Breast epithelium (tissue), 3 donors: ENCODE results near the gene TNS3.

Experiments used
- CTCF ChIP-seq, 3 donors: fragments of 450-650 bp; IDR thresholded peaks; one replicate each; pipeline ENCODE4 v1.5.1; 2016 to 2017; ENCODE audit warnings: antibody characterized with exemption in 3 of 3, mild to moderate bottlenecking in 3 of 3, moderate library complexity in 3 of 3
- POLR2A ChIP-seq: fragments of 450-650 bp; IDR thresholded peaks from one replicate; pipeline ENCODE4 v1.6.1; 2016; ENCODE audit warnings: antibody characterized with exemption, mild to moderate bottlenecking, moderate library complexity
- POLR2AphosphoS5 ChIP-seq, 3 donors: sonication (generic); formaldehyde crosslinking; IDR thresholded peaks; one replicate each; pipeline ENCODE4 v1.6.1; 2017; ENCODE audit warnings: antibody characterized with exemption in 3 of 3

GRCh38 chr7:47609803-47610452 is 28.0 kb upstream of the TNS3 start:
- no peak for TF ChIP-seq POLR2A
- no peak for TF ChIP-seq CTCF (IDR thresholded peaks at IDR 0.05)
- TF ChIP-seq POLR2AphosphoS5 (IDR thresholded peaks at IDR 0.05) = no peak
